Measurements from ENCODE around the gene ADH1C.
A peak's percentile ranks its signal among the peaks of the same experiment; 100 is the strongest.
"Not testable (repeated sequence)": the region's sequence is repeated elsewhere in the genome, so short reads cannot be mapped to it uniquely, and the experiment has no call there.

ADH1C gene

GRCh38 chr4:99321241-99322191 lies 31.0 kb downstream of the ADH1C start, which contains the start of gene ADH1B:
TSS of gene ADH1B (minus strand) at chr4:99321401. CDS start at chr4:99321331, 70 bp downstream.
- Histone ChIP-seq H4K8ac (ENCODE audit: low read depth, low read length) (no peak within 1 kb of the TSS), H2AK5ac (ENCODE audit: low read depth, low read length) (no peak within 1 kb of the TSS), H2BK5ac (ENCODE audit: low read length) (no peak within 1 kb of the TSS), H3K9me3 (replicated peaks in 1 of 2; ENCODE audit: control insufficient read depth in 2 of 2, insufficient read depth in 1 of 2, low read depth in 1 of 2, low read length in 2 of 2) (no peaks in the 10 kb centered on the region), H3K4ac (ENCODE audit: low read length) (no peak within 1 kb of the TSS), H3K79me1 (ENCODE audit: low read depth, low read length) (no peaks in the 10 kb centered on the region), H2AFZ (ENCODE audit: low read length) (peak within 1 kb of the TSS; percentile 71), H3K27ac (replicated peaks; ENCODE audit: low read length) (peak within 1 kb of the TSS; percentile 1), H3K14ac (ENCODE audit: low read length) (no peak within 1 kb of the TSS), H2BK120ac (ENCODE audit: low read depth, low read length) (no peak within 1 kb of the TSS), H2BK12ac (ENCODE audit: low read length) (no peak within 1 kb of the TSS), H3K36me3 (replicated peaks in 1 of 2; ENCODE audit: control insufficient read depth in 2 of 2, insufficient read depth in 2 of 2, low read length in 2 of 2) (no peaks in the 10 kb centered on the region), H3K27me3 (ENCODE audit: control insufficient read depth in 3 of 3, insufficient read depth in 3 of 3, low read depth in 1 of 3, low read length in 3 of 3) (no peaks in the 10 kb centered on the region), H2BK15ac (ENCODE audit: low read length) (no peak within 1 kb of the TSS), H3K9ac (ENCODE audit: low read depth, low read length, poor library complexity) (no peak within 1 kb of the TSS), H4K91ac (ENCODE audit: low read depth, low read length, poor library complexity) (no peak within 1 kb of the TSS), H3K23ac (ENCODE audit: low read depth, low read length, poor library complexity) (no peak within 1 kb of the TSS), H3K4me2 (ENCODE audit: insufficient read depth, low read length, poor library complexity, severe bottlenecking) (no peak within 1 kb of the TSS), H3K18ac (ENCODE audit: low read length) (peak within 1 kb of the TSS; percentile 61), H3K4me3 (ENCODE audit: low read length in 2 of 2) (no peak within 1 kb of the TSS), H3K4me1 (ENCODE audit: control insufficient read depth in 2 of 2, insufficient read depth in 1 of 2, low read depth in 1 of 2, low read length in 2 of 2) (peaks cover 0 to 5% of the 10 kb centered on the region in 2 donors)
- no CpG with 5 or more reads among the region's 8 CpGs for WGBS, 2 donors (ENCODE audit: extremely low coverage in 2 of 2, insufficient read length in 2 of 2, insufficient replicate concordance in 1 of 2)
- DNase-seq (ENCODE audit: low spot score): peak; percentile 27

- not testable (repeated sequence) for H2BK5ac ChIP-seq (ENCODE audit: low read length); H2BK120ac ChIP-seq (ENCODE audit: low read depth, low read length); H3K4me1 ChIP-seq (ENCODE audit: control insufficient read depth in 2 of 2, insufficient read depth in 1 of 2, low read depth in 1 of 2, low read length in 2 of 2); H3K4ac ChIP-seq (ENCODE audit: low read length); H3K4me2 ChIP-seq (ENCODE audit: insufficient read depth, low read length, poor library complexity, severe bottlenecking); H3K18ac ChIP-seq (ENCODE audit: low read length); H4K91ac ChIP-seq (ENCODE audit: low read depth, low read length, poor library complexity); H2BK12ac ChIP-seq (ENCODE audit: low read length); H2AK5ac ChIP-seq (ENCODE audit: low read depth, low read length); H3K9ac ChIP-seq (ENCODE audit: low read depth, low read length, poor library complexity); H3K14ac ChIP-seq (ENCODE audit: low read length); DNase-seq (ENCODE audit: low spot score); H3K27me3 ChIP-seq (ENCODE audit: control insufficient read depth in 3 of 3, insufficient read depth in 3 of 3, low read depth in 1 of 3, low read length in 3 of 3); H3K27ac ChIP-seq (replicated peaks; ENCODE audit: low read length); H3K23ac ChIP-seq (ENCODE audit: low read depth, low read length, poor library complexity); H3K79me1 ChIP-seq (ENCODE audit: low read depth, low read length); H2BK15ac ChIP-seq (ENCODE audit: low read length); H3K9me3 ChIP-seq (replicated peaks in 1 of 2; ENCODE audit: control insufficient read depth in 2 of 2, insufficient read depth in 1 of 2, low read depth in 1 of 2, low read length in 2 of 2); H3K36me3 ChIP-seq (replicated peaks in 1 of 2; ENCODE audit: control insufficient read depth in 2 of 2, insufficient read depth in 2 of 2, low read length in 2 of 2)
- Histone ChIP-seq H2AFZ (ENCODE audit: low read length) (peak overlapping the region; percentile 74), H4K8ac (ENCODE audit: low read depth, low read length) (peak overlapping the region; percentile 52), H3K4me3 (ENCODE audit: low read length in 2 of 2) (peak overlapping the region in 1 of 2 donors; percentile 39)
- no CpG with 5 or more reads among the region's 8 CpGs for WGBS, 2 donors (ENCODE audit: extremely low coverage in 2 of 2, insufficient read length in 2 of 2, insufficient replicate concordance in 1 of 2)
Observed at GRCh38 chr4:99317811-99318210, 34.7 kb downstream of the ADH1C start.

GRCh38 chr4:99317354-99317753 lies 35.2 kb downstream of the ADH1C start:
- WGBS, 2 donors (ENCODE audit: extremely low coverage in 2 of 2, insufficient read length in 2 of 2, insufficient replicate concordance in 1 of 2): no CpG with 5 or more reads among the region's 3 CpGs

GRCh38 chr4:99315839-99316238 lies 36.7 kb downstream of the ADH1C start:
- H3K36me3 ChIP-seq (replicated peaks in 1 of 2; ENCODE audit: control insufficient read depth in 2 of 2, insufficient read depth in 2 of 2, low read length in 2 of 2): no peaks in the 10 kb centered on the region
- no peak overlapping the region for H3K4me3 ChIP-seq (ENCODE audit: low read length in 2 of 2)
- peak overlapping the region; percentile 8 for H3K14ac ChIP-seq (ENCODE audit: low read length)
- no peaks in the 10 kb centered on the region for H3K4me1 ChIP-seq (ENCODE audit: control insufficient read depth in 2 of 2, insufficient read depth in 1 of 2, low read depth in 1 of 2, low read length in 2 of 2)
- no peaks in the 10 kb centered on the region for H3K27me3 ChIP-seq (ENCODE audit: control insufficient read depth in 3 of 3, insufficient read depth in 3 of 3, low read depth in 1 of 3, low read length in 3 of 3)
- no peak overlapping the region for H3K27ac ChIP-seq (replicated peaks; ENCODE audit: low read length)
- no peak overlapping the region for H2AK5ac ChIP-seq (ENCODE audit: low read depth, low read length)
- no peak overlapping the region for H3K9ac ChIP-seq (ENCODE audit: low read depth, low read length, poor library complexity)
- no peak overlapping the region for H3K4ac ChIP-seq (ENCODE audit: low read length)
- peak overlapping the region; percentile 22 for H2BK12ac ChIP-seq (ENCODE audit: low read length)
- H2BK120ac ChIP-seq (ENCODE audit: low read depth, low read length): no peak overlapping the region
- no peak for DNase-seq (ENCODE audit: low spot score)
- H4K8ac ChIP-seq (ENCODE audit: low read depth, low read length): peak overlapping the region; percentile 92
- no CpG with 5 or more reads among the region's 6 CpGs for WGBS, 2 donors (ENCODE audit: extremely low coverage in 2 of 2, insufficient read length in 2 of 2, insufficient replicate concordance in 1 of 2)
- H2AFZ ChIP-seq (ENCODE audit: low read length): no peak overlapping the region
- H3K18ac ChIP-seq (ENCODE audit: low read length): no peak overlapping the region
- H3K4me2 ChIP-seq (ENCODE audit: insufficient read depth, low read length, poor library complexity, severe bottlenecking): no peak overlapping the region
- H2BK5ac ChIP-seq (ENCODE audit: low read length): no peak overlapping the region
- no peaks in the 10 kb centered on the region for H3K79me1 ChIP-seq (ENCODE audit: low read depth, low read length)
- no peak overlapping the region for H4K91ac ChIP-seq (ENCODE audit: low read depth, low read length, poor library complexity)
- no peak overlapping the region for H3K23ac ChIP-seq (ENCODE audit: low read depth, low read length, poor library complexity)
- no peak overlapping the region for H2BK15ac ChIP-seq (ENCODE audit: low read length)
- H3K9me3 ChIP-seq (replicated peaks in 1 of 2; ENCODE audit: control insufficient read depth in 2 of 2, insufficient read depth in 1 of 2, low read depth in 1 of 2, low read length in 2 of 2): no peaks in the 10 kb centered on the region

More at GRCh38 chr4:99317354-99317753, 35.2 kb downstream of the ADH1C start:
- Histone ChIP-seq H2AK5ac (ENCODE audit: low read depth, low read length) (no peak overlapping the region), H2BK15ac (ENCODE audit: low read length) (no peak overlapping the region), H3K9me3 (replicated peaks in 1 of 2; ENCODE audit: control insufficient read depth in 2 of 2, insufficient read depth in 1 of 2, low read depth in 1 of 2, low read length in 2 of 2) (no peaks in the 10 kb centered on the region), H3K27me3 (ENCODE audit: control insufficient read depth in 3 of 3, insufficient read depth in 3 of 3, low read depth in 1 of 3, low read length in 3 of 3) (no peaks in the 10 kb centered on the region), H2BK5ac (ENCODE audit: low read length) (no peak overlapping the region), H3K14ac (ENCODE audit: low read length) (no peak overlapping the region), H3K79me1 (ENCODE audit: low read depth, low read length) (no peaks in the 10 kb centered on the region), H3K4me3 (ENCODE audit: low read length in 2 of 2) (no peak overlapping the region), H3K4ac (ENCODE audit: low read length) (no peak overlapping the region), H3K4me1 (ENCODE audit: control insufficient read depth in 2 of 2, insufficient read depth in 1 of 2, low read depth in 1 of 2, low read length in 2 of 2) (peaks cover 0 to 5% of the 10 kb centered on the region in 2 donors), H2AFZ (ENCODE audit: low read length) (peak overlapping the region; percentile 74), H2BK12ac (ENCODE audit: low read length) (no peak overlapping the region), H4K91ac (ENCODE audit: low read depth, low read length, poor library complexity) (no peak overlapping the region), H3K23ac (ENCODE audit: low read depth, low read length, poor library complexity) (no peak overlapping the region), H4K8ac (ENCODE audit: low read depth, low read length) (no peak overlapping the region), H3K9ac (ENCODE audit: low read depth, low read length, poor library complexity) (no peak overlapping the region), H2BK120ac (ENCODE audit: low read depth, low read length) (no peak overlapping the region), H3K36me3 (replicated peaks in 1 of 2; ENCODE audit: control insufficient read depth in 2 of 2, insufficient read depth in 2 of 2, low read length in 2 of 2) (no peaks in the 10 kb centered on the region), H3K18ac (ENCODE audit: low read length) (no peak overlapping the region), H3K4me2 (ENCODE audit: insufficient read depth, low read length, poor library complexity, severe bottlenecking) (no peak overlapping the region), H3K27ac (replicated peaks; ENCODE audit: low read length) (no peak overlapping the region)
- DNase-seq (ENCODE audit: low spot score): no peak

Data from neuronal stem cell (in vitro differentiated cells).